GM21717 (cell line): ENCODE measurements around the gene CYP27B1.
"Not testable (repeated sequence)": the region's sequence is repeated elsewhere in the genome, so short reads cannot be mapped to it uniquely, and the experiment has no call there.

ENCODE experiments used
- ATAC-seq: cut with Tn5 transposase; IDR thresholded peaks from one replicate; pipeline ENCODE4 v1.9.1; 2021; ENCODE audit warnings: mild to moderate bottlenecking, moderate library complexity; ENCODE audit not compliant: unreplicated experiment

CYP27B1 gene

DNA sequence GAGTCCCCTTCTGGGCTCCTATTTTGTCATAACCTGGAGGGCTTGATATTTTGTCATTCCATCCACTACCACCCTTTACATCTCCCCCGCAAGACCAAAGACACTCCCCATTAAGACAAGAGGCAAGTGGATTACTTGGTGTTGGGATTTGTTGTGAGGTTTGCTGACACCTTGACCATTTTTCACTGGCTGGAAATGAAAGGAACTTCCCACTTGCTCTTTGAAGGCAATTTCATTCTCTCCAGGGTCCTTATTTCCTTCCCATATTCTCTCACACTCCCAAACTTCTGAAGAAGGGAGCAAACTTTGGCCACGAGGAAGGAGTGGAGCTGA, 43.3 kb downstream of the CYP27B1 start:
- ATAC-seq = no peak

DNA sequence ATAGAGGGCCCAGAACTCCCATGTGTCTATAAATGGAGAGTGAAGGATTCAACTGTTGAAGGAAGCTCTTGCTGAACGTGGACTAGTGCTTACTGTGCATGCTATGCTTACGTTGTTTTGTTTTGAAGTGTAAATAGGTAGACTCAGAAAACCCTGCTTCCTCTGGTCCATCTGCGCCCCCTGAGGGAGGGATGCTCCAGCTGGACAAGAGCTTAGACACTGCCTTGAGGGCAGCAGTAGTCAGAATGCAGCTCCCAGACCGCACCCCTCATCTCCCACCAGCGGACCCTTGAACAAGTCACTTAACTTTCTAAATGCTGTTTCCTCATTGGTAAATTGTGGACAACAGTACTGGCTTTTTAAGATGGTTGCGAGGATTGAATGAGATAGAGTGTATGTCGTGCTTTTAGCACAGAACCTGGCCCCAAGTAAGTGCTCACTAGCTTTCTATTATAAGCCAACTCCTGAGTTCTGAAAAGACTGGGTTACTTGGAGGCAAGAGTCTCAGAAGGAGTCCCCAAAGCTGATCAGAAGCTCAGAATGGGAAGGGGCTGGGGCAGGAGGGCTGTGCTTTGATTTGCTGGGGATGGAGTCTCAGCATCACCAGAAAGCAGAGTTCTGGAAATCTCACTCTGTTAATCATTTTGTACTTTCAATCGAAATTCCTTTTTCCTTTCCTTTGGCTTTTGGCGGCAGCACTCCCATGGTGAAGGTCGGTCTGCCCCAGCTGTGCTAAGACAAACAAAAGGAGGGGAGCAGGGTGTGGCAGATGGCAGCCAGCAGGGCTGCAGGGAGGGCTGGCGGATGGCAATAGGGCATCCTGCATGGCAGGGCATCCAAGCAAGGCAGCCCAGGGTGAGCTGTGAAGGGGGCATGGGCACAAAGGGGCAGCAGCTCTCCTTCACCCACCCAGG, 43.9 kb downstream of the CYP27B1 start:
- no peak for ATAC-seq

DNA sequence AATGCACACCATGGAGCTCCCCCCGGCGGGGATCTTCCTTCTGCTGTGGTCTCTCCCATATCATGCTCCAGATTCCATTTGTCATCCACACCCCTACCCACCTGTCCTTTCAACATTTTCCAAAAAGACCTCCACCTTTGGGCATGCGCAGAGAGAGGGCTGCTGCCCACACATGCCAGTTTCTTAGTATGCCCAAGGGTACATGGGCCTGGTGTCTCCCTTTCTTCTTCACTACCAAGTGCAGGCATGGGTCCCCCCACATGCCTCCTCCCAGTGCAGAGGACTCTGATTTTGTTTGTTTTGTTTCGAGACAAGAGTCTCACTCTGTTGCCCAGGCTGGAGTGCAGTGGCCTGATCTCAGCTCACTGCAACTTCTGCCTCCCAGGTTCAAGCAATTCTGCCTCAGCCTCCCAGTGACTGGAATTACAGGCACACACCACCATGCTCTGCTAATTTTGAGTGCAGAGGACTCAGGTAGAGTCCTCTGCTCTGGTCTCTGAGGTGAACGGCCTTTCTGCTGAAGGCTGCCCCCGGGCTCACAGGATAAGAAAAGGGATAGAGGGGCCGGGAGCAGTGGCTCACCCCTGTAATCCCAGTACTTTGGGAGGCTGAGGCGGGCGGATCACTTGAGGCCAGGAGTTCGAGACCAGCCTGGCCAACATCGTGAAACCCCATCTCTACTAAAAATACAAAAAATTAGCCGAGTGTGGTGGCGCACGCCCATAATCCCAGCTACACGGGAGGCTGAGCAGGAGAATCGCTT, 44.9 kb downstream of the CYP27B1 start:
- not testable (repeated sequence) for ATAC-seq

DNA sequence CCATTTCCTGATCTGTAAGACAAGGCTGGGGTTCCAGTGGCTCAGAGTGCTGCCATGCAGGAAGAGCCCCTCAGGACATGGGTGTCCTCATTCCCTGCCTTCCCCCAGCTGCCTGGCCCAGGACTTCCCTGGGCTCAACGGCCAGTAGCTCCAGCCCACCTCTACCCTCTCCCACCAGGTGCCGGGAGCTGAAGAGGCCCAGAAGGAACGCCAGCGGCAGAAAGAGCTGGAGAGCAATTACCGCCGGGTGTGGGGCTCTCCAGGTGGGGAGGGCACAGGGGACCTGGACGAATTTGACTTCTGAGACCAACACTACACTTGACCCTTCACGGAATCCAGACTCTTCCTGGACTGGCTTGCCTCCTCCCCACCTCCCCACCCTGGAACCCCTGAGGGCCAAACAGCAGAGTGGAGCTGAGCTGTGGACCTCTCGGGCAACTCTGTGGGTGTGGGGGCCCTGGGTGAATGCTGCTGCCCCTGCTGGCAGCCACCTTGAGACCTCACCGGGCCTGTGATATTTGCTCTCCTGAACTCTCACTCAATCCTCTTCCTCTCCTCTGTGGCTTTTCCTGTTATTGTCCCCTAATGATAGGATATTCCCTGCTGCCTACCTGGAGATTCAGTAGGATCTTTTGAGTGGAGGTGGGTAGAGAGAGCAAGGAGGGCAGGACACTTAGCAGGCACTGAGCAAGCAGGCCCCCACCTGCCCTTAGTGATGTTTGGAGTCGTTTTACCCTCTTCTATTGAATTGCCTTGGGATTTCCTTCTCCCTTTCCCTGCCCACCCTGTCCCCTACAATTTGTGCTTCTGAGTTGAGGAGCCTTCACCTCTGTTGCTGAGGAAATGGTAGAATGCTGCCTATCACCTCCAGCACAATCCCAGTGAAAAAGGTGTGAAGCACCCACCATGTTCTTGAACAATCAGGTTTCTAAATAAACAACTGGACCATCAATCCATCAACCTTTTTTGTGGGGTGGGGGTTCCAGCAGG, 46.0 kb downstream of the CYP27B1 start:
- ATAC-seq = no peak

DNA sequence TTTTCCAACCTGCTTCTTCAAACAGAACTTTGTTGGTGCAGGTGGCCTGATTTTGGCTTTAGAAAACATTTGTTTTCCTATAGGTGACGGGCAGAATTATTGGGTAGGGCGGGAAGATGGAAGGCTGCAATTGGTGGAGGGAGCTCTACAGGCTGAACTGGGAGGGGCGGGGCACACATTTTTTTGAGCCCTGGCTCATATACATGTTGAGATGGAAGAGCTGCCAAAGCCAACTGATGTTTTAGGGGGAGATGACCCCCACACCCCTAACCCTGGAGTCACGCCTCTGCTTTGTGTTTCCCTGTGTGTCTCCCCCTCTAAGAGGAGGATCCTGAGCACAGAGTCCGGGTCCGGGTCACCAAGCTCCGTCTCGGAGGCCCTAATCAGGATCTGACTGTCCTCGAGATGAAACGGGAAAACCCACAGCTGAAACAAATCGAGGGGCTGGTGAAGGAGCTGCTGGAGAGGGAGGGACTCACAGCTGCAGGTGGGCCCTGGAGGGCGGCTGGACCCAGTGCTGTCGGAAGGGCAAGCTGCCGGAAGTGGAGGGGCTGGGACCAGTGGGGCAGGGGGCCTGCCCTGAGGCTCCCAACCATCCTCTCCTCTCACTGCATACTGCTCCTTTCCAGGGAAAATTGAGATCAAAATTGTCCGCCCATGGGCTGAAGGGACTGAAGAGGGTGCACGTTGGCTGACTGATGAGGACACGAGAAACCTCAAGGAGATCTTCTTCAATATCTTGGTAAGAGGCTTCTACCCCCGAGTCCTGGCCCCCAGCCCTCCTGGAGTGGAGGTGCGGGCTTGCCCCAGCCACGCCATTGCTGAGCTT, 46.9 kb downstream of the CYP27B1 start:
- ATAC-seq = no peak

DNA sequence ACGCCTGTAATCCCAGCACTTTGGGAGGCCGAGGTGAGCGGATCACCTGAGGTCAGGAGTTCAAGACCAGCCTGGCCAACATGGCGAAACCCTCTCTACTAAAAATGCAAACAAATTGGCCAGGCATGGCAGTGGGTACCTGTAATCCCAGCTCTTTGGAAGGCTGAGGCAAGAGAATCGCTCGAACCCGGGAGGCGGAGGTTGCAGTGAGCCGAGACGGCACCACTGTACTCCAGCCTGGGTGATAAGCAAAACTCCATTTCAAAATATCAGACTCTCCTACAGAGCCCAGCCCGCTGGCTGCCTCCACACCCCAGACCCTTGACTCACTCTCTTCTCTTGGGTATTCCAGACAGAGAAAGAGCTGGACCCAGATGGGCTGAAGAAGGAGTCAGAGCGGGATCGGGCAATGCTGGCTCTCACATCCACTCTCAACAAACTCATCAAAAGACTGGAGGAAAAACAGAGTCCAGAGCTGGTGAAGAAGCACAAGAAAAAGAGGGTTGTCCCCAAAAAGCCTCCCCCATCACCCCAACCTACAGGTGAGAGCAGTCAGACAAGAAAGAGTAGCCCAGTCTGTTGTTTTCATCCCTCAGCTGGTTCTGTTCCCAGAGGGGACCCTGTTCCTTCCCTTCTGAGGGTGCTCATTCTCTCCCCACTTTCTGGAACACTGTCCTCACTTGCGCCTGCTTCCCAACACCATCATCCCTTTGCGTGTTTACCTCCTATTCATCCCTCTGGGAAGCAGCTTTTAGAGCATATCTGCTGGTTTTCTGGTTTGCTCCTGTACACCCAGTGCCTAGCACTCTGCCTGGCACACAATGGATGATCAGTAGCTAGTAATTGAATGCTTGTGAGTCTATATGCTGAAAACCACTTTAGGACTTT, 48.0 kb downstream of the CYP27B1 start:
- ATAC-seq = no peak

DNA sequence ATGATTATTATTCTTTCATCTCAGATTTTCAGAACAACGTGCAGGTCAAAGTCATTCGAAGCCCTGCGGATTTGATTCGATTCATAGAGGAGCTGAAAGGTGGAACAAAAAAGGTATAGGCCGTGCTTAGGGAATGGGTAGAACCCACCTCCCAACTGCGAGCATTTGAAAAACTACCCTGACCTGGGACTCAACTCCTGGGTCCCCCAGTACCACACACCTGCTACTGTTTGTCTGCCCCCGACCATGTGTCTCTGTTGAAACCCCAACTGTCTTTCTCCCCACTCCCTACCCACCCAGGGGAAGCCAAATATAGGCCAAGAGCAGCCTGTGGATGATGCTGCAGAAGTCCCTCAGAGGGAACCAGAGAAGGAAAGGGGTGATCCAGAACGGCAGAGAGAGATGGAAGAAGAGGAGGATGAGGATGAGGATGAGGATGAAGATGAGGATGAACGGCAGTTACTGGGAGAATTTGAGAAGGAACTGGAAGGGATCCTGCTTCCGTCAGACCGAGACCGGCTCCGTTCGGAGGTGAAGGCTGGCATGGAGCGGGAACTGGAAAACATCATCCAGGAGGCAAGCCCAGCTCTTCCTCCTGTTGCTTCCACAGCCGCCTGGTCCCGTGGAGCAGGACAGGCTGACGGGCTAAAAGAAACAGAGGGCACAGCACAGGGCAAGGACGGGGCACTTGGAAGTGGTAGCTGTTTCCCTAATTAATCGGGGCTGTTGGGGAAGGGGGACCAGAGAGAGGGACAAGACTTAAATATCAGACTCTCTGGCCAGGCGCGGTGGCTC, 48.8 kb downstream of the CYP27B1 start:
- no peak for ATAC-seq

DNA sequence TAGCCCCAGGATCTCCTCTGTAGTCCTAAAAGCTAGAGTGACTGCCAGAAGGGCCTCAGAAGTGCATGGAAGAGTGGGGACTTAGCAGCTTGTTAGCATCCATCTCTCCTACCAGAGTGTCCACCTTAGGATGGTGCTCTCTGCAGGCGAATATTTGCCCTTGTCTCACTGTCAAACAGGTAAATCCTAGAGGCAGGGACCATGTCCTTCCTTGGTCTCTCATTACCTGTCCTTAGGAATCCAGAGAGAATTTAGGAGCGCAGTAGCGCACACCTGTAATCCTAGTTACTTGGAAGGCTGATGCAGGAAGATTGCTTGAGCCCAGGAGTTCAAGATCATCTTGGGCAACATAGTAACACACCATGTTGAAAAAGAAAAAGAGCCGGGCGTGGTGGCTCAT, 49.7 kb downstream of the CYP27B1 start:
- ATAC-seq = no peak

DNA sequence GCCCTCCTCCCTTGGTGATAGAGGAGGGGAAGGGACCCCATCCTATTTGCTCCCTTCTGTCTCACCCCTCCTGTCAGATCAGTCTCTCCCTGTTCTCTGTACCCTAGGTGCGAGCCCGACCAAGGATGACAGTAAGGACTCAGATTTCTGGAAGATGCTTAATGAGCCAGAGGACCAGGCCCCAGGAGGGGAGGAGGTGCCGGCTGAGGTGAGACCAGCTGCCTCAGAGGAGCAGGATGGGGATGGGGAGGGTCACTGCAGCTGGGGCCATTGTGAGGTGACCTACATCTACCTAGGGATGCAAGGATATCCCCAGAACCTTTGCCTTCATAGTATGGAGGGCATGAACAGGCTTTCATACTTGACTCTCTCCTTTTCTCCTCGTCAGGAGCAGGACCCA, 50.6 kb downstream of the CYP27B1 start:
- ATAC-seq = no peak

DNA sequence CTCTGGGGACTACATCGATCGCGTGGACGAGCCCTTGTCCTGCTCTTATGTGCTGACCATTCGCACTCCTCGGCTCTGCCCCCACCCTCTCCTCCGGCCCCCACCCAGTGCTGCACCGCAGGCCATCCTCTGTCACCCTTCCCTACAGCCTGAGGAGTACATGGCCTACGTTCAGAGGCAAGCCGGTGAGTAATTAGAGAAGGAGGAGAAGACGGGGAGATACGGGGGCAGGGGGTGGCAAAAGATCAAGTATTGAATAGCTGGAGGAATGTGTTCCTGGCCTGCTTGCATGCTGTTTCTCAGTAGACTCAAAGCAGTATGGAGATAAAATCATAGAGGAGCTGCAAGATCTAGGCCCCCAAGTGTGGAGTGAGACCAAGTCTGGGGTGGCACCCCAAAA, 51.1 kb downstream of the CYP27B1 start:
- no peak for ATAC-seq

DNA sequence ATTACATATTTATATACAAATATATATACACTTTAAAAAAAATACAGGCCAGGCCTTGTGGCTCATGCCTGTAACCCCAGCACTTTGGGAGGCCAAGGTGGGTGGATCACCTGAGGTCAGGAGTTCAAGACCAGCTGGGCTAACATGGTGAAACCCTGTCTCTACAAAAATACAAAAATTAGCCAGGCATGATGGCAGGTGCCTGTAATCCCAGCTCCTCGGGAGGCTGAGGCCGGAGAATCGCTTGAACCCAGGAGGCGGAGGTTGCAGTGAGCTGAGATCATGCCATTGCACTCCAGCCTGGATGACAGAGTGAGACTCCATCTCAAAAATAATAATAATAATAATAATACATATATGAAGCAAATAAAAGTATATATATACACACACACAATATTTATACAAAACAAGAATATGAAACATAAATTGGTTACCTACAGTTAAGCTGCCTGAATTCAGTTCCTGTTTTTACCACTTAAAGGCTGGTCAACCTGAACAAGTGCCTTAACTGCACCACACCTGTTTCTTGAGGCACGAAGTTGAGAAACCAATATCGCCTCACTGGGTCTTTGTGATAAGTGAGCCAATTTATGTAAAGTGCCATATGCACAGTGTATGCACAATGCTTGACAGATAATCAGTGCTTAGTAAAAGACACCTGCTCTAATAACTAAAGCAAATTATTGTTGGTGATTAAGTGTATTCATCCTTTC, 51.7 kb downstream of the CYP27B1 start:
- not testable (repeated sequence) for ATAC-seq

DNA sequence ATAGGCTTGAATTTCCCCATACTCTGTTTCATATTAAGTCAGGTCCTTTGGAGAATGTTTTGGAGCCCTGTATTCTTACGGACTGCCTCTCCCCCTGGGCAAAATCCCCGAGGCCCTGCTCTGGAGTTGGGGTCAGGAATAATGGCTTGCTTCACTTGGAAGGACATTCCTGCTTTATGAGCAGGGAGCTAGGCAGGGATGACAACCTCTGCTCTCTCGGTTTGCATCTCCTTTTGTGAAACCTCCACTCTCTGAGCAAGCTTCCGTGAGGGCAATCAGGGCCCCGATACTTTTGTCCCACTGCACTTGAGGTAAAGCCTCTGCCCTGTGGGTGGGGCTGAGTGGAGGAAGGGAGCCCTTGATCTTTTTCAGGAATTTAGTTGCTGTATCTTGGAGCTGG, 53.7 kb downstream of the CYP27B1 start:
- ATAC-seq = no peak

DNA sequence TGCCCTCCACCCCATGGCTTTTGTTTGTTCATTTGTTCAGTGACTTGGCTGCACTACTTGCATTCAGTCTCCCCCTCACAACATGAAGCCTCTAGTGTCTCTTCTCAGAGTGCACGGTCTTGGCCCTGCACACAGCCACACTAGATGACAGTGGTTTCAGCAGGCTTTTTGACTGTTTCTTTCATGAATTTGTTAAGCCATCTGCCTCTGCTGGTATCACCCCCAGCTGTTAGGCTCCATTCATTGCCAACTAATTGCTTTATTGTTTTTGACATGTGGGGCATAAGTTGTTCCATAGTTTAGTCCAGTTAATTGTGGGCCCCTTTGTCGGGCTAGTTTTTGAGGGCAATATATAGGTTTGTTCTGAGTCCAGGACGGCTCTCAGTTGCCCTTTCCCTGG, 54.2 kb downstream of the CYP27B1 start:
- no peak for ATAC-seq
